GM21390 (cell line): Measurements from ENCODE around the gene DCLK2.
"Not testable (repeated sequence)": the region's sequence is repeated elsewhere in the genome, so short reads cannot be mapped to it uniquely, and the experiment has no call there.

ENCODE experiments used
- ATAC-seq: cut with Tn5 transposase; IDR thresholded peaks from one replicate; pipeline ENCODE4 v1.9.1; 2021; ENCODE audit not compliant: unreplicated experiment

Gene DCLK2

GRCh38 chr4:150145090-150145945, 67.1 kb downstream of the DCLK2 start:
- no peak for ATAC-seq

GRCh38 chr4:150145946-150146340, 67.7 kb downstream of the DCLK2 start:
- ATAC-seq, result no peak

GRCh38 chr4:150149381-150149780, 71.1 kb downstream of the DCLK2 start:
- ATAC-seq, result no peak

GRCh38 chr4:150150629-150151062, 72.4 kb downstream of the DCLK2 start:
- ATAC-seq, result no peak

- no peak for ATAC-seq
Measured at GRCh38 chr4:150152766-150153165, 74.5 kb downstream of the DCLK2 start.

GRCh38 chr4:150155391-150155790, 77.1 kb downstream of the DCLK2 start:
- ATAC-seq, result no peak

GRCh38 chr4:150156543-150156942, 78.3 kb downstream of the DCLK2 start:
- no peak for ATAC-seq

- ATAC-seq, result no peak
Measured at GRCh38 chr4:150158041-150158440, 79.8 kb downstream of the DCLK2 start.

GRCh38 chr4:150160473-150160872, 82.2 kb downstream of the DCLK2 start:
- ATAC-seq, result no peak

- no peak for ATAC-seq
Measured at GRCh38 chr4:150161109-150161508, 82.9 kb downstream of the DCLK2 start.

- ATAC-seq, result not testable (repeated sequence)
Measured at GRCh38 chr4:150162020-150162419, 83.8 kb downstream of the DCLK2 start.

GRCh38 chr4:150164055-150164454, 85.8 kb downstream of the DCLK2 start:
- ATAC-seq, result no peak

- no peak for ATAC-seq
Measured at GRCh38 chr4:150164956-150165629, 86.8 kb downstream of the DCLK2 start.

GRCh38 chr4:150167054-150167453, 88.8 kb downstream of the DCLK2 start:
- no peak for ATAC-seq

GRCh38 chr4:150173432-150173861, 95.2 kb downstream of the DCLK2 start:
- no peak for ATAC-seq

GRCh38 chr4:150173982-150174398, 95.7 kb downstream of the DCLK2 start:
- ATAC-seq, result no peak

GRCh38 chr4:150176547-150176946, 98.3 kb downstream of the DCLK2 start:
- no peak for ATAC-seq

- no peak for ATAC-seq
Measured at GRCh38 chr4:150178161-150178560, 99.9 kb downstream of the DCLK2 start.

- no peak for ATAC-seq
Measured at GRCh38 chr4:150181536-150181935, 103.3 kb downstream of the DCLK2 start.

GRCh38 chr4:150182794-150183193, 104.5 kb downstream of the DCLK2 start:
- ATAC-seq, result no peak

GRCh38 chr4:150185033-150185432, 106.8 kb downstream of the DCLK2 start:
- ATAC-seq, result not testable (repeated sequence)

- no peak for ATAC-seq
Measured at GRCh38 chr4:150192986-150193385, 114.7 kb downstream of the DCLK2 start.
